NCI-H774 (cell line): ENCODE data around the gene NAXE.
"Not testable (repeated sequence)": the region's sequence is repeated elsewhere in the genome, so short reads cannot be mapped to it uniquely, and the experiment has no call there.

Source experiments
- DNase-seq: peaks from one replicate; lab custom pipeline; 2025; lab: John Stamatoyannopoulos, UW

NAXE gene

DNA sequence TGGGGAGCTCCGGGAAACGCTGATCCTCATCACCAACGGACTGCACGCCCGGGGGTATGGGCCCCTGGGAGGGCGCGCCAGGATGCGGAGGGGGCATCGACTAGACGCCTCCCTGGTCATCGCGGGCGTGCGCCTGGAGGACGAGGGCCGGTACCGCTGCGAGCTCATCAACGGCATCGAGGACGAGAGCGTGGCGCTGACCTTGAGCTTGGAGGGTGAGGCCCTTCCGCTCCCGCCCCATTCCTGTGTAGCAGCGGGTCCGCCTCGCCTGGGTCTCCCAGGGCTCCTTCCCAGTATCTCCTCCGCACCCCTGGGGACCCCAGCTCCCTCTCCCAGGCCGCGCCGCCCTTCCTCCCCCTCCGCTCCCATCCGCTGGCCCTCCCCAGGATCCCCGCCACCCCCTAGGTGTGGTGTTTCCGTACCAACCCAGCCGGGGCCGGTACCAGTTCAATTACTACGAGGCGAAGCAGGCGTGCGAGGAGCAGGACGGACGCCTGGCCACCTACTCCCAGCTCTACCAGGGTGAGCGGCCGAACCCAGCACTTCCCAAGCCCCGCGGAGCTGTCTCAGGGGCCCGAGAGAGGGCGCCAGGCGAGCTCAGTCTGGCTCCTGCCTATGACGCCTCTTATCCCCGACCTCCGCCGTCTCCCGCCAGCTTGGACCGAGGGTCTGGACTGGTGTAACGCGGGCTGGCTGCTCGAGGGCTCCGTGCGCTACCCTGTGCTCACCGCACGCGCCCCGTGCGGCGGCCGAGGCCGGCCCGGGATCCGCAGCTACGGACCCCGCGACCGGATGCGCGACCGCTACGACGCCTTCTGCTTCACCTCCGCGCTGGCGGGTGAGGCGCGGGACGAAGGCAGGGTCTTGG lies 32.6 kb downstream of the NAXE start:
- DNase-seq: peak; percentile 26

GRCh38 chr1:156624814-156625435 lies 33.3 kb downstream of the NAXE start:
- DNase-seq: no peak

- DNase-seq: no peak
These were observed 34.0 kb downstream of the NAXE start for GRCh38 chr1:156625436-156626078.

DNA sequence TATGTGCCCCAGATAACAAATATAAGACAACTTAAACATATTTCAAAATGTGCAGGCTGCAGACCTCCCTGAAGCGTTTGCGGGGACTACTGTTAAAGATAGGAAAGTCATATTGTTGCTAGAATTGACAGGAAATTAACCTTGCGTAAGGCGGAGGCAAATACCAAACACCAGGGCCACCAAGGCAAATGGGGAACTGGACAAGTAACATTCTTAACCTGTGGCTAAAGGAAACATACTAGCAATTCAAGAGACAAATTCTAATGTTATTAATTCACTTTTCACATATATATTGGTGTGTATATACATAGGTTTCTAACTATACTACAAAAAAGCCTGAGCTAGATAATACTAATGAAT lies 34.5 kb downstream of the NAXE start:
- no peak for DNase-seq

GRCh38 chr1:156627313-156627880 lies 35.8 kb downstream of the NAXE start:
- peak; percentile 44 for DNase-seq

- DNase-seq: no peak
These were observed 38.4 kb downstream of the NAXE start for GRCh38 chr1:156629823-156630449.

DNA sequence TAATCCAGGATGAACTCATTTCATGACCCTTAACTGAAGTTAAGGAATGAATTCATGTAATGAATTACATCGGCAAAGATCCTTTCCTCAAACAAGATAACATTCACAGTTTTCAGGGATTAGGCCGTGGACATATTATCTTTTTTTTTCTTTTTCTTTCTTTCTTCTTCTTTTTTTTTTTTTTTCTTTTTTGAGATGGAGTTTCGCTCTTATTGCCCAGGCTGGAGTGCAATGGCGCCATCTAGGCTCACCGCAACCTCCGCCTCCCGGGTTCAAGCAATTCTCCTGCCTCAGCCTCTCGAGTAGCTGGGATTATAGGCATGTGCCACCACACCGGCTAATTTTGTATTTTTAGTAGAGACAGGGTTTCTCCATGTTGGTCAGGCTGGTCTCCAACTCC lies 39.6 kb downstream of the NAXE start:
- DNase-seq: not testable (repeated sequence)

DNA sequence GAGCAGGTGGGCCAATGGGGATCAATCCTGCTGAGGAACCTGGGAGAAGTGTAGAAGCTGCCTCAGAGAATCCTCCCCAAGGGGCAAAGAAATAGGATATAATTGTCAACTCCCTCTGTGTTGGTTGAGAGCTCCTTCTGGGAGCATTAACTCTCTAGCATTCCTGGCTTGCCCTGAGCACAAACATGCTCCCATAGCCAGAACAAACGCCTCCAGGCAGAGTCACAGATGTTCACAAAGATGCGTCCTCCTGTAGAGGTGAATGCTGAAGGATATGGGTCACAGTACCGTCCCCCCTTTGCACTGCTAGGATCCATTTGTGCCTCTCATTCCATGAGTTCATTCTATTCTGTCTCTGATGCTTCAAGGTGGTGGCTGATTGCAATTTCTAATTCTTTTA lies 40.8 kb downstream of the NAXE start:
- no peak for DNase-seq

DNA sequence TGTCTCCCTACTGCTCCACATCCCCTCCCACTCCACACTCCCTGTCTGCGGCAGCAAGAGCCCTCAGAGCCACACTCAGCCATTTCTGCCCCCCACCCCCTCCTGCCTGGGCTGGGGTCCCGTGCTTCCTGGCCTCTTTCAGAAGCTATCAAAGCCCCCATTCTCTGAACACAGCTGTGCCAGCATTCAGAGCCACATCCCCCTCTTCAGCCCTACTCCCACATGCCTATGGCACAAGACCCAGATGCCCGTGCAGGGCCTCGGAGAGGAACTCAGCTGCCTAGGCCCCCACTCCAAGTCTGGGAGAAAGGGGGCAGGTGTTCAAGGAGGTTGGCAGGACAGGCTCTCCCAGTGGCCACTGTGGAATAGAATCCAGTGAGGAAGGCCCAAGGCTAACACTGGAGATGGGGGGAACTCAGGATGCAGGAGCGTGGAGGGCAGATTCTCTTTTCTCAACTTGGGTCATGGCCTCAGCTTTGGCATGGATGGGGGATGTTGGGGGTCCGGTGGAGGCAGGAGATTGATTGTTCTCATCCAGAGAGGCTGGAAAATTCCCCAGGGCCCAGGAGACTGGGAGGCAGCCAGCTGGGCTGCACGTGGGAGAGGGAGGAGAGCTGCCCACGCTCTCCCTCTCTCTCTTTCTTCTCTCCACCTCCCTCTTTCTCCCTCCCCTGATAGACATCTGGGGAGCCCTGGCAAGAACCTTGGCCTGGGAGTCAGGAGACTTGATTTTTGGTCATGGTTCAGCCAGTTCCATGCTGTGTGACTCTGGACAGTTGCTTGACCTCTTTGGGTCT lies 46.8 kb downstream of the NAXE start:
- no peak for DNase-seq

DNA sequence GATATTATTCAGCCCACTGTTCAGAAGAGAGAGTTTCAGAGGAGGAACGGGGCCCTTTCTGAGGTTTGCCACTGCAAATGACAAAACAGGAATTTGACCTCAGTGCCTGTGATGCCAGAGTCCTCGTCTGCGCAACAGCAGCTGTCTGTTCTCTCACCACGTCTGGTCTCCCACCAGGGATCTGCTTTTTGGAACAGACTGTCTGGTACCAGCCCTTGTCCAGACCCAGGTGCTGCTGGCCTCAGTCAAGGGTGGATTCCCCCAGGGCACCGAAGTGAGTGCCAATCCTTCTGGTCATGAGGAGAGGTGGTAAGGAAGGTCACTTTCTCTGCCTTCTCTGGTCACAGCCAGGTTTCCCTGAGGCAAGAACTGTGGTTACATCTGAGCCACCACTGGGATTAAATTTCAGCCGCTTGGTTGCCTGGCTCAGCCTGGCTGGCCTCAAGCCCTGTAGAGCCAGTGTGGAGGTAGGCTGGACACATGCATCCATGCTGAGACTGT lies 48.1 kb downstream of the NAXE start:
- DNase-seq: no peak

GRCh38 chr1:156640842-156641706 lies 49.5 kb downstream of the NAXE start:
- DNase-seq: no peak

GRCh38 chr1:156641761-156642264 lies 50.2 kb downstream of the NAXE start, which contains the start of gene BCAN:
TSS of gene BCAN (plus strand) at chr1:156642117. CDS start at chr1:156646055, 3,938 bp downstream.
- no peak for DNase-seq

DNA sequence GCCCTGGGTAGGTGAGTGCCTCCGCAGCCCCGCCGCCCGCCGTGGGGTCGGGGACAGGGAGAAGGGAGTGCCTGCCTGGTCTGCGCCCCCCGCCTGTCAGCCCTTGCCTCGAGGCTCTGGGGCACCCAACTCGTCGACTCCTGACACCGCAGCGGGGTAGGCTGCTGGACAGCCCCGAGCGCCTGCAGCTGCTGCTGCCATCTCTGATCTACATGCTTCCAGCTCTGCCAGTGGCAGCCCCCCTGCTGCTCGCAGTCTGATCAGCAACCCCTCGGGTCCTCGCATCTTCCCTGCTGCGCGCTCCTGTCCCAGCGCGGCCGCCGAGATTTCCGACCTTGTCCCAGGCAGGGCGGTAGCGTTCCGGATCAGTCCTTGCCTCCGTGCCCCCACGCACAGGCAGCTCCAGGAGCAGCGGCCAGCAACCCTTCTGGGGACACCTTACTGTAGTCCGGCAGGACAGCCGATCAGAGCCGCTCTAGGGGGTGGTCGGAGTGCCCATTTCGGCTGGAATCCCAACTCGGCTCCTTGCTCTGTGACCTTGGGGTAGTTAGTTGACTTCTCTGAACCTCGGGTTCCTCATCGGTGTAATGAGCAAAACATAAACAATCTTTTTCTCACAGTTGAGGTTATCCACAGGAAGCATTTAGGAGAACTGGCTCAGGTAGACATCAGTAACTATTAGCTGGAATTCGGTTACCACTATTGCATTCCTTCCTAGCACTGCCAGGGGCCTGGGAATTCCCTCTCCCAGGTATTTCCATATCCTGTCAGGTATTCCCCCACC lies 50.9 kb downstream of the NAXE start:
- no peak for DNase-seq

DNA sequence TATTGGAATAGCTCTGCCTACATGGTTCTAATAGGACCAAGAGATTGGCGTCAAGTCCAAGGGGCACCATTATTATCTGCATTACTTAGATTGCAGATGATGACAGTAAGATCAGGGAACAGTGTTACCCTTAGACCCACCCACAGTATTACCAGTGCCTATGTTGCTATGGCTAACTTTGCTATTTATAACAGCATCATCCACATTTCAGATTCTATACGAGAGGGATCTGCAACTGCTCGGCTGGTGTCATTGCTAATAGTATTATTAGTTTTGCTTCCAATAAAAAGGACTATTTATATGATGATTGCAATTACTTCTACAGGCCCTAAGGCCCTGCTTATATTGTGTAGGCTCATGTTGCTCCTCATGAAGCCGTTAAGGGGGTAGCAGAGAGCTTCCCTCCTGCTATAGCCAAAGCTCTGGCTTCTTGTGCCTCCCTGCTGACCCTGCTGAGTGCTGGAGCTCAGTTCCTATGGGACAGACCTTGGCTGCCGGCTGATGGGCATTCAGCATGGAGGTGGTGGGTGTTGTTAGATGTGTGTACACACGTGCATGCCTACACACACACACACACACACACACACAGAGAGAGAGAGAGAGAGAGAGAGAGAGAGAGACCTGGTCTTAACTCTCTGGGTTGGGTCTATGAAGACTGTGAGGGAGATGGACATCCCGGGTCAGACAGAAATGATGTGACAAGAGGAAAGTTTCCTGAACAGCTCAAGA lies 51.6 kb downstream of the NAXE start:
- DNase-seq: no peak

GRCh38 chr1:156643778-156644092 lies 52.2 kb downstream of the NAXE start:
- no peak for DNase-seq
